Measurements from ENCODE around the gene LRTM2.
"Not testable (repeated sequence)": the region's sequence is repeated elsewhere in the genome, so short reads cannot be mapped to it uniquely, and the experiment has no call there.

Gene LRTM2

DNA sequence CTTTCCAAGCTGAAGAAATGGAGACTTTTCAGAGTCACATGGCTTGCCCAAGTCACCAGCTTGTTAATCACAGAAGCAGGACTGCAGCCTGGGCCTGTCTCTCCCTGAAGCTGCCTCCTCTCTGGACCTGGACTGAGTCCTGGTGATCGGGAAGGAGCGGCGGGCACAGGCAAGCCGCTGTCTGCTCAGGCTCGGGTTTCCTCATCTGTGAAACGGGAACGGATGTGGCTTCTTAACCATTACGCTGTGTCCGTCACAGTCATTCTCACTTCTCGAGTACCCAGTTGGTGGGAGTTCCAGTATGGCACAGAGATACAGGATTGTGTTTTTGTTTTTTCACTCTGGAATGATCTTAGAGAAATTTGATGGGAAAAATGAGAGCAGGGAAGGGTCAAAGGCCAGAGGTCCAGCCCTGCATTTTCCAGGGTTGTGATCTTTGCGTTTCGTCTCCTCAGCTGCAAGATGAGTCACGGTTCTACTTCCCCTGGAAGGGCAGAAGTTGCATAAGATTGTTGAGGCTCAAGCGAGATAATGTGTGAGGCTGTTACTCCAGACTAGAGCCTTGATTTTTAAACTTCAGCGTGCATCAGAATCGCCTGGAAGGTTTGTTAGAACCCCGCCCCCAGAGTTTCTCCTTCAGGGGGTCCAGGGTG is 7.6 kb upstream of the LRTM2 start:
- DNase-seq = peak; percentile 73

DNA sequence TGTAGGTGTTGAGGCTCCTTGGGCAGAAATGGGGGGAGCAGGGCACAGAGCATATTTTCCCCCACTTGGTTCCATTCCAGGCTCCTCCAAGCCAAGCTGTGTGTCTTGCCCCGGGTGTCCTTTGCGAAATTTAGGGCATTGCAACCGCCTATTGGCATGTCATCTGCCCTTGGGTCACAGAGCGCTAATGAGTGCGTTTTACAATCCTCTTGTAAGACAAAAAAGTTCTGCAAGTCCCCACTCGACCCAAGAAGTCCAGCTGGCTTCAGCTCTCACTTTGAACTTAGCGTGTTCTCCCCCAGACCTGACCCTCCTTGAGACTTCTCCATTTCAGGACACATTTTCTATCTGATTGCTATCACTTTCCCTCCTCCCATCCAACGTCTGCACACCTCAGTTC is 6.1 kb upstream of the LRTM2 start:
- no peak for DNase-seq

DNA sequence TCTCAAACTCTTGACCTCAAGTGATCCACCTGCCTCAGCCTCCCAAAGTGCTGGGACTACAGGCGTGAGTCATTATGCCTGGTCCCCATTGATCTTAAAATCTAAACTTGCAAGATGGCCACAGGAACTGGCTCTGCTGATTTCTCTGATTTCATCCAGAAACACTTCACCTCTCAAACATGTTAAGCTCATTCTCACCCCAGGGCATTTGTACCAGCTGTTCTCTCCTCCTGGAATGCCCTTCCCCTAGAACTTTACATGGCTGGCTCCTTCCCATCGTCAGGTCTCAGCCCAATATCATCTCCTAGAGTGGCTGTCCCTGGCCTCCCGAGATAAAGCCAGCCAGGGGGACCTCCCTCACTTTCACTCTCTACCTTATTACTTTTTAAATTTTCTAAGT is 5.3 kb upstream of the LRTM2 start:
- no peak for DNase-seq

DNA sequence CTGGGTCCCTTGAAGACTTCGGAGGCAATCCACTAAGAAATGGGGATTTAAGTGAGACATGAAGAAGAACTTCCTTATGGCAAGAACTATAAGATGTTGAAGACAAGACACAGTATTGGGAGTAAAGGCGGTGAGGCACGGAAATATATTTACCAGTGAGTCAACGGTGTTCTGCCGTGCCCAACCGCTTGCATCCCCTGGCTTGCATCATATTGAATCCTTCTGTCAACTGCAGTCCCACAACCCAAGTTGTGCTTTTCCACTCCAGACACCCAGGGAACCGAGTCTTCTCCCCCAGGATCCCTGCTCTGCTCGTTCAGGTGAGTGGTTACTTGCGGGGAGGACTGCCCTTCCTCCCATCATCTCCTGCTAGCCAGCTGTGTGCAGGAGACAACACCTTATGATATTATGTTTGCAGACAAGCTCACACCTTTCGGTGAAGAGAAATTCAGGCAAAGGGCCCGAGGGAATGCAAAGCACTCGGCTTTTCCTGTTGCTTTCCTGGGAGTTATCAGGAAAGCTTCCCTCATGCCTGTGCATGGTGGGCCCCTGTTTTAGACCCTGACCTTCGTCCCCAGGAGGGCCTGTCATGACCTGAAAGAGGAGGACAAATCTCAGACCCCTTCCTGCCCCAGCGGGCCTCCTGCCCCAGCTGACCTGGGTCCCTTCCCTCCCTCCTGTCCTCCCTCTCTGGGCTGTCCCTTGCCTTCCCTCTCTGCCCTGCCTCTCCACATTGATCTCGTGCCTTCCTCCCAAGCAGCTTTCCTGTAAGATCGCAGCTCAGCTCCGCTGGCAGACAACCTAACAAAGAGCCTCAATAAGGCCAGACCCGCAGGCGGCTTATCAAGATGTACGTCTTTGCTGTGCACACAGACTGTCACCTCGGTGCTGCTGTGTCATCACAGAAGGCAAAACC is 4.3 kb upstream of the LRTM2 start:
- DNase-seq = peak; percentile 37

DNA sequence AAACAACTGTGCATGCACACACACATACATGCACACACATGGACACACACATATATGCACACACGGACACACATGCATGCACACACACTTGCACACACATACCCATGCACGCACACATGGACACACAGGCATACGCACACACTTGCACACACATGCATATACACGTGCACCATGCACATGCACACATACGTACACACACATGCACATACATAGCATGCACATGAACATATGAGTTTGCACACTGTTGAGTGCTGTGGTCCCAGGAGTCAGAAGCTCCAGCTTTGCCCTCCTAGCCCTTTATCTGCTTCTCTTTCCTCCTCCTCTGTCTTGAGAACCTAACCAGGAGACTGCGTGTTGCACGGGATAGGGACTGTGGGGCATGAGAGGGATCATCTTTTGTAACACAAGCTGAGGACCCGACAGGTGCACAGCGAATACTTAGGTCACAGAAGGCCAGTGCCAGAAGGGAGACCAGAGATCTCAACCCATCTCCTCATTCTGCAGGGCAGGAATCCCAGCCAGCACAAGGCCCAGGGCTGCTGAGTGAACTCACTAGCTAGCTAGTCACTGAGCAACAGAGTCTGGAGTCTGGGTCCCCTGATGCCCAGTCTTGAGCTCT is 3.5 kb upstream of the LRTM2 start:
- no peak for DNase-seq

DNA sequence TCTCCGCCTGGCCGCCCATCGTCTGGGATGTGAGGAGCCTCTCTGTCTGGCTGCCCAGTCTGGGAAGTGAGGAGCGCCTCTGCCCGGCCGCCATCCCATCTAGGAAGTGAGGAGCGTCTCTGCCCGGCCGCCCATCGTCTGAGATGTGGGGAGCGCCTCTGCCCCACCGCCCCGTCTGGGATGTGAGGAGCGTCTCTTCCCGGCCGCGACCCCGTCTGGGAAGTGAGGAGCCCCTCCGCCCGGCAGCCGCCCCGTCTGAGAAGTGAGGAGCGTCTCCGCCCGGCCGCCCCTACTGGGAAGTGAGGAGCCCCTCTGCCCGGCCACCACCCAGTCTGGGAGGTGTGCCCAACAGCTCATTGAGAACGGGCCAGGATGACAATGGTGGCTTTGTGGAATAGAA is 2.4 kb upstream of the LRTM2 start:
- not testable (repeated sequence) for DNase-seq

DNA sequence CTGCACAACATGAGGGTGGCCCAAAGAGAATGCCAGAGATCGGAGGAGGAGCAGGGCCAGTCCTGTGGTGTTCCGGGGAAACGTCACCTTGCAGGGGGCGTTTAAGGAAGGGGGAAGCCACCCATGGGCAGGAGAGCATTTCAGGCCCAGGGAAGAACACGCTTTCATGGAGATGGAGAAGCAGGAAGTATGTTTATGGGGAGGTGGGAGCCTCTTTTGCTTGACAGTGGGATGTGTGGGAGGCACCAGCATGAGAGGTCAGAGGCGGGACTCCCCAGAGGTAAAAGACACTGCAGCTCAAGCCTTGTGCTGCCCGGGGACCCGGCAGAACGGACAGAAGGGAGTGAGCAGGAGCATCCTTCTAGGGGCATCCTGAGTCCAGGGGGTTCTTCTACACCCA is 1.3 kb upstream of the LRTM2 start:
- DNase-seq = no peak

DNA sequence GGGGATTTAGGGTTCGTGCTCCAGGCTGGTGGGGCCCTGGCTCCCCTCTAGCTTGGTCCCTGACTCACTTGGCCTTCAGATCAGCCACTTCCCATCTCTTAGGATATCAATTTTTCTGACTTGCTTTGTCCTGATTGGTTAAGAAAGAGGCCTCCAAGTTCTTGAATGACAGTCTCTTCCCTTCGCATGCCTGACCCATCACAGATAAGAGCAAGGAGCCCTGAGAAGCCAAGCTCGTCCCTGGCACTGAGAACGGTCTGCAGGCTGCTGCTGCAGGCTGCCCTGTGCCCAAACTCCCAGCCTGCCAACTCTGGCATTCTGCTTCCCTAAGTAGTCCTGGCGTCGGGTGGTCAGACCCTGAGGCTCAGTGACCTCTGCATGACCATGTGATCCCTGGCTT is 794 bp upstream of the LRTM2 start:
- DNase-seq = no peak

DNA sequence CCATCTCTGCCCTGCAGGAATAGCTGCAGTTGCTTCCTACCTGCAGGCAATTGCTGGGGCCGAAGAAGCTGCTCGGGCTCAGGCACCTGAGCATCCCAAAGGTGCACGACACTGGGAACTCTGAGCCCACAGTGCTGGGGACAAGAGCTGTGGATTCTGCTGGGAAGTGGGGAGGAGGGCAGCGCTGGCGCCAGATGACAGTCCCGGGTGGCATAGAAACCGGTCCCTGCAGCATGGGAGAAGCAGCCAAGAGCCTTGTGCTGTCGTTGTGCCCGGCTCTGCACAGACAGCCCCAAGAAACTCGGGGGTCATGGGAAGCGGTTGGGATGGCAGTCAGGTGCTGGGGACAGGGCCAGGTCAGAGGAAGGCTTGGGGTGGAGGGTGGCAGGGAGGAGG is 529 bp downstream of the LRTM2 start:
- no peak for DNase-seq

DNA sequence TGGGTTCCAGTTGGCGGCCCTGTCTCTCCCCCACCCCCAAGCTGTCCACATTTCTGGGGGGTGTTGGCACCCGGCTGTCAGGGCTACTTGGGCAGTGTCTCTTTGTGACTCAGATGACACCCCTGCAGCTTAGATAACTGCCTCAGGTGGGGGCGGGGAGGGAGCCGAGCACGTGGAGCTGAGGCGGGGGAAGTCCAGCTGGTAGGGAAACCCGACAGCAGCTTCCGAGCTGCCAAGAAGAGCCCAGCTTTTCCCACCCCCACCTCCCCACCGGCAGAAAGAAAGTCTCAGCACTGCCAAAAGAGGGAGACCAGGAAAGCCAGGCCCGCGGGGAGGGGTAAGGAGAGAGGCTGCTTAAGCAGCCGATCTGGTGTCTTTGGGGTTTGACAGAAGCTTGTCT is 1.4 kb downstream of the LRTM2 start:
- no peak for DNase-seq

DNA sequence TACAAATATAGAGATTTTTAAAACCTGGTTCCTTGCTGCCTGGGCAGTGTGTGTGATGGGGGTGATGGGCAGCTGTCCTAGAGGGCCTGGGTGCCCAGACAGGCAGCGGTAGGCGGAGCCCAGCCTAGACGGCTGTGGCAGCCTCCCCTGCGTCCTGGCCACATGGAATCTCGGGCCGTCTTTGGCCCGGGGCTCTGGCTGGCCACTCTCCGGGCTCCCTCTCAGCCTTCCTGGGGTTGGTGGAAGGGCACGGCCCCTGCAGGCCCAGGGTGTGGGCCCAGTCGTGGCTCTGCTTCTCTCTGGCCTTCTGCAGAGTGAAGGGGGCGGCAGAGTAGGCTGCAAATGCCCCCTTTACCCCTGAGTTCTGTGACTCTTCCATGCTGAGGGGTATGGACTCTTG is 2.3 kb downstream of the LRTM2 start:
- DNase-seq = no peak

DNA sequence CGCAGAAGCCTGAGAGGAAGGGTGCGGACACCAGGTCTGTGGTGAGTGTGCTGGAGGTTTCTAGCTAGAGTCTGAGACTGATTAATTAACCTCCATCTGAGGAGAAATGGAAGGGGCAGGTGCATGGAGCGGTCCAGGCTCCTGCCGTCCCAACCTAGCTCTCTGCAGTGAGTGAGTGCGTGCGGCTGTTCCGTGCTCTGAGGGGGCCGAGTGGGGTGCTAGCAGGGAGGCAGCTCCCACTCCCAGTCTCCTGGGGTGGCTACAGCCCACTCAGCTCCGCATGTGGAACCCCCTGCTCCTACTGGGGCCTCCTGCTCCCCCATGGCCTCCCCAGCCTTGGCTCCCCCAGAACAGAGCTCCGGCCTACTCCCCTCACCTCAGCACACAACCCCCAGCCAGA is 2.9 kb downstream of the LRTM2 start:
- no peak for DNase-seq

DNA sequence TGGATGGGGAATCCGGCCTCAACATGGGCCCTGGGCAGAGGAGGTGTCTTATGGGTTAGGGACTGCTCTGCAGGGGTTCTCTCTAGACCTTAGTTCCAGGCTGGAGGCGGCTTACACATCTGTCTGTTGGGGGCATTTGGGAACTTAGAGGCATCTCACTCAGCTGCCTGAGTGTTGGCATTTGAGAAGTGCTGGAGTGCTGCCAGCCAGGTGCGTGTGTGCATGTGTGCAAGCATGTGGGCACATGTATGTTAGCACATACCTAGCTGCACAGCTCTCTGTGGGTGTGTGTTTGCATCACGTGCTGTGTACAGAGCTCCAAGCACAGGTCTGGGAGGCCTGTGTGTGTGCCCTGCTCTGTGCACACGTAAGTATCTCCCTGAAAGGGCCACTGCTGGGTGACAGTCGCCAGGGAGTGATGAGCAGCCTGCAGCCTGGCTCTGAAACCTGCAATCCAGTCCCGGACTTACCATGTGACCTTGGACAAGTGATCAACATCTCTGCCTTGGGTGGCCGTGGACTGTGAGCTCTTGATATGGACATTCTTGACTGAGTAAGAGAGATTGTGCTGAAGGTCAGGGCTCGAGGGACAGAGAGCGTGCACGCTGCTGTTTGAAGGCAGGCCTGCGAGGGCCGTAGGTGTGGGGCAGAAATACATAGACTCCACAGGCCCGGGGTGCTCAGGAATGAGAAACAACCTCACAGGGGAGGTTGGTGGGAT is 5.2 kb downstream of the LRTM2 start:
- no peak for DNase-seq

DNA sequence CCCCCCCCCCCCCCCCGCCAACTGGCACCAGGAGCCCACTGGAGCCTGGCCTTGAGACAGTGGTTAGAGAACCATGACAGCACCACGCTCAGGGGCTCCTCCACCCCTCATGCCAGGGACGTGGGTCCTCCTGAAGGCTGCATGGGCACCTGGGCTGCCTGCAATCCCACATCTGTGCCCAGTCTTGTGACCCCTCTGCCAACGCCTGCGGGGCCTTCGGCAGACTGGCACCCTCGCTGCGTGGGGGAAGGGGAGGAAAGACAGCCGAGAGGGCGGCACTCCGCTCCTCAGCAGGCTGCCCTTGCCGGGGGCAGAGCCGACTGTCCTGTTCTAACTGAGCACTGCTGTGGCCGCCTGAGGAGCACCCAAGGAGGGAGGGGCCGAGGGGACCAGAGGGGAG is 6.0 kb downstream of the LRTM2 start:
- no peak for DNase-seq

DNA sequence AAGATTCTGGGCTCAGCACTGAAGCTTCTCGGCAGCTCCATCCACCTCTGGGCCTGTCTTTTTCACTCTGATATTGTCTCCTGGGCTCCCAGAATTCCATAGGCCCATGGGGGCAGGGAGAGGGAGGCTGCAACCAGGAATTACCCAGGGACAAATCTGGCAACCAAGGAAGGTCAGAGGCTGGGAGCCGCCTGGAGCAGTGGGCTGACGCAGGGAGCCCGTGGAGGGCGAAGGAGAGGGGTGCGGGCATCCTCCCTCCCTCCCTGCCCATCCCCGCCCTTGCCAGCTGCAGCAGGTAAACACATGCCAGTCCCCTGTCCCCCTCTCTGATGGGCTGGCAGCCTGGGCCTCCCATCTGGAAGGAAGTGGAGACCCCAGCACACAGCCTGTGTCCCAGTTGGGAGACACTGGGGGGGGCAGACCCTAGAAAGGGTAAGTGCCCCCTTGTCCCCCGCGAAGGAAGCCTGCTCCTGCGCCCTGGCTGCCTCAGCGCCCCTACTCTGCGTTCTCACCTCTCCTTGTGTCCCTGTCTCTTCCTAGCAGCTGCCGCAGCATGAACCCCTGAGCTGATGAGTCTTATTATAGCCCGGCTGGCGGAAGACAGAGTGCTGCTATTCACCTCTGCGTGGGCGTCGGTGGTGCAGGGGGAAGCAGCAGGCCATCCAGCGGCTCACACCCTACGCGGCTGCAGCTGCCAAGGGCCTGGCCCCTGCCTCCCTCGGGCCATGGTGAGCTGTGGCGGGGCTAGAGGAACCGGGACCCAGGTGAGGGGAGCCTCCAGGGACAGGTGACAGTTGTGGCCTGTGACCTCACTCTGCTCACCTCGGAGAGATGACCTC is 6.7 kb downstream of the LRTM2 start:
- DNase-seq = no peak

DNA sequence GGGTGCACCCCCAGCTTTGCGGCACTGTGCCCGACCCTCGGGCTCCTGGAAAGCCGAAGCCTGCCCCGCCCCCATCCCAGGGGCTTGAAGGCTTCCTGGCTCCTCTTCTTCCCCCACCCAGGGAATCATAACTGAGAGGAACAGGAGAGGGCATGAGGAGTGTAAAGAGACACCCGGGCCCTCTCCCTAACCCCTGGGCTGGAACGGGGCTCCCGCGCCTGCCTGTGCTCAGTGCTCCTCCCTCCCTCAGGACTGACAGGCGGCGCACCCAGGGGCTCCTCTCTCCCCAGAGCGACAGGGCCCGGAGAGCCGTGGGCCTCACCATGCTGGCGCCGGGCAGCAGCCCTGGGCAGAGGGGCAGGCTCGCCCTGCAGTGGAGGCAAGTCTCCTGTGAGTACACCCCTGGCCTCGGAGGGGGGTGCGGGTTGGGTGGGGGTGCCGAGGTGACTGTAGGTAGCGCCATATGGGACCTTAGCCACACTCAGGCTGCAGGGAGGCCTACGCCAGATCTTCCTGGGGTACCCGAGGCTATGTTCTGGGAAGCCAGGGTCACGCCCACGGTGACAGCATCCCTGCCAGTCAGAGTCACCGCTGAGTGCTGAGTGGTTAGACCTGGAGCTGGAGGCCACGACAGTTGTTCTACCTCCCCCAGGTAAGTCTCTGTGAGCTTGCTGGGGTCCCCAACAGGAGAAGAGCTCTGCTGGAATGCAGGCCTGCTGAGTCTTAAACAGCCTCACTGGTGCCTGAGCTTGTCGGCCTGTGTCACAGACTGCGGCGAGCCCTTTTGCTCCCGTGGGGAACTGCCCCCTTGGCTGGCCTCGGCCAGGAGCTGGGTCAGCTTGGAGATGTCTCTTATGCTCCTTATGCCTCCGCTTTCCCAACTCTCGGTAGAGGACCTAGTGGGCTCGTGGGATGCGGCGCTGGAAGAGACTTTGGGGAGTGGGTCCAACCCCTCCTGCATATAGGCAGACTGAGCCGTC is 7.8 kb downstream of the LRTM2 start:
- no peak for DNase-seq

DNA sequence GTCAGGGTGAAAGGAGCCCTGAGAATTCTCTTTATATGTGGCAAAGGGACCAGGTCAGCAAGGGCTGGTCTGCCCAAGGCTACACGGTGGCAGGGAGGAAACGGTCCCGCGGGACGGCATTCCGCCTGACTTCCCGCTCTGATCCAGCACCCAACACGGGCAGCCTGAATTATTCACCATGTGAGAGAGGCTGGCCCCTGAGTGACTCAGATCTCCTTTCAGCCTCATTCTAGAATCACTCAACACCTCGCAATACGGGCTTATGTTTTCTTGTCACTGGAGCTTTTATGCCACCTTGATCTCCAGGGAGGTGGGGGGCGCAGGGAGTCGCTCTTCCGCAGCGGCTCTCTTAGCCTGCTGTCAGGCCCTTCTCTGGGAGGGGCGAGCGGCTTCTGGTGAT is 8.5 kb downstream of the LRTM2 start:
- DNase-seq = no peak

DNA sequence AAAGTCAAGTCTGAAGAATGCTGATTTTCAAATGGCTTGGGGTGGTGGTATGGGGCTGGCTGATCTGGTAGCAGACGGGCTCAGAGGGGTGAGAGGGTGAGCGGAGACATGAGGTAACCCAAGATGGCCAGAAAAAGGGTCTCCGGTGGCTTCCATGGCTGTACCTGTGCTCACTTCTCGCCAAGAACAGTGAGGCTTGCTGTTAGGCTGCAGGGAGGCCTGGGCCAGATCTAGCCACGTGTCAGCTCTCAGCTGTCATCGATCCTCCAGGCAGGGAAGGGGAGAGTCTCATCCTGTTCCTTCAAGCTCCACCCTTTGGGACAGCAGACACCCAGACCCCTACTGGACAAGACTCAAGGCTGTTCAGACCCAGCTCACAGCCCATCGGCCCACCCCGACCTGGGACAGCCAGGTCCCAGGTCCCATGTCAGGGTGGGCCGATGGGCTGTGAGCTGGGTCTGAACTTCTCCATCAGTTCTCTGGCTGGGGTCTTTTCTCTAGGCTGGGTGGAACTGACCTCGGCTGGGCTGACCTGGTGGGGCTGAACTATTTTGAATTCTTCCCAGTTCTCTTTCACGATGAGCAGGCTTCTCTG is 9.0 kb downstream of the LRTM2 start:
- DNase-seq = no peak

DNA sequence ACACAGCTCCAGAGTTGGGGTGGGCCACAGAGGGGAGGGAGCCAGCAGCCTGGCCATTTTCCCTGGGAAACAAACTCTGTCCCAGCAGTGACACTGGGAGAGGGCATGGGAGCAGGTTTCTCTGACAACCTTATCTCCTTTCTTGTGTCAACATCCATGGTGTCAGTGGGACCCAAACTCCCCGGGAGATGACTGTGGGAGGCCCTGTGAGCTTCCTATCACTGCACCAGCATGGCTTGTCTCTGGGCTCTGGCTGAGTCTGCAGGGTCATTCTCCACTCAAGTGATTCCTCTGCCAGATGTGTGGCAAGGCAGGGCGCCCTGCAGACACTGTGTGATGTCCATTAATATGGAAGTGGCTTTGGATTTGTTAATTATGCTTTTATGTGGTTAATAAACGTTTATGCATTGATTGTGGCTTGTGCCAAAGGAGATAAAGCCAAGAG is 10.1 kb downstream of the LRTM2 start:
- DNase-seq = no peak
